Measurements from ENCODE around the gene JOSD2.

JOSD2 gene, protein sequence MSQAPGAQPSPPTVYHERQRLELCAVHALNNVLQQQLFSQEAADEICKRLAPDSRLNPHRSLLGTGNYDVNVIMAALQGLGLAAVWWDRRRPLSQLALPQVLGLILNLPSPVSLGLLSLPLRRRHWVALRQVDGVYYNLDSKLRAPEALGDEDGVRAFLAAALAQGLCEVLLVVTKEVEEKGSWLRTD

DNA sequence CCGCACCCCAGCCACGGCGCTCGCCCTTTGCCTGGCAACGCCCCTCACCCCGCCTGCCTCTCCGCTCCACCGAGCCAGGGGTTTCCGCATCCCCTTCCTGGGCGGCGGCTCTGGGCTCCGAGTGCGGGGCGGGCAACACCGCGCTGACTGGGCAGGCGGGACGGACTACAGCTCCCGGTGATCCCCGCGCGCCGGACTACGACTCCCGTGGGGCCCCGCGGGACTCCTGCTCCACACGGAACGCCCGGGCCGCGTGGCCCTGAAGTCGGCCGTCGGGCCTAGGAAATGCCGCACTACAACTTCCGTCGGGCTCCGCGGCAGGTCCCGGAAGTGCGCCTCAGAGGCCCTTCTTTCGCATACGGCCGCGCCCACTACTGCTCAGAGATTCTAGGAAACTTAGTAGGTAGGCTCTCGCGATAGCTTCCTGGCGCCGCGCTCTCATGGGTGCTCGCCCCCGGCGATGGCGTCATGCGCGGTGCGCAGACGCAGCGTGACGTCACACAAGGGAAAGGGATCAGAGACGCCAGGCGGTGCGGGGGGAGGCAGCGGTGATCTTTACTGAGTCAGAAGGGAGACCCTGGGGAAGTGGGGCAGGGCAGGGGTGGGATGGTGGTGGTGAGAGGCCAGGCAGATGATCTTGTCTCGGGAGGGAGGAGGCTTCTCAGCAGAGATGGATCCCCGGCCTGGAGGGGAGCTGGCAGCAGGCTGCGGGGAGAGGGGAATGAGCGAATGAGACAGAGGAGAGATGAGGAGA lies at the start of gene JOSD2:
Gene JOSD2 (minus strand): TSS at position 123 of the 754 bp plus-strand sequence. CDS start 760 bp downstream, outside the sequence.
- peak; percentile 99 for DNase-seq (ENCODE audit: low read depth)

DNA sequence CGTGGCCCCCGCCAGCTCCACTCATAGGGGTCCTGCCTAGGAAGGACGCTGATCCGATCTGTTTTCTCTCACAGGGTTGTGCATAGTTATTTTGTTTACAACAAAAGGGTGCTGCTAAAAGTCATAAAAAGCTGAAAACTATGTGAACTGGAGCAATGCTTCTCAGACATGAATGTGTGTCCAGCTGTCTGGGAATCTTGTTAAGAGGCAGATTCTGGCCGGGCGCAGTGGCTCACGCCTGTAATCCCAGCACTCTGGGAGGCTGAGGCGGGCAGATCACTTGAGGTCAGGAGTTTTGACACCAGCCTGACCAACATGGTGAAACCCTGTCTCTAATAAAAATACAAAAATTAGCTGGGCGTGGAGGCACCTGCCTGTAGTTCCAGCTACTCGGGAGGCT lies 48.6 kb upstream of the JOSD2 start:
- DNase-seq (ENCODE audit: low read depth): no peak

DNA sequence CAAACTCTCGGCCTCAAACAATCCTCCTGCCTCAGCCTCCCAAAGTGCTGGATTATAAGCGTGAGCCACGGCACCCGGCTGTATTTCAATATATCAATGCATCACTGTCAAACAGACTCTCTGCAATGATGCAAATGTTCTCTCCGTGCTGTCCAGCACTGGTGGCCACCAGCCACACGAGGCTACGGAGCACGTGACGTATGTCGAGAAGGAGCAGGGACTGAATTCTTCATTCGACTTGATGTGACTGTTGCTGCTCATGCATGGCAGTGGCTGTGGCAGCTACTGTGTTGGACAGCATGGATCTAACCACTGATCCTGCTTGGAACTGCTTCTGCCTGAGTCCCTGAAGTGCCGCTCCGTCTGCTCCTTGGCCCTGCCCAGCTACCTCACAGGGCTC lies 47.5 kb upstream of the JOSD2 start:
- DNase-seq (ENCODE audit: low read depth): no peak

GRCh38 chr19:50558039-50558438 lies 47.0 kb upstream of the JOSD2 start:
- DNase-seq (ENCODE audit: low read depth): no peak

GRCh38 chr19:50557009-50557613 lies 46.1 kb upstream of the JOSD2 start:
- no peak for DNase-seq (ENCODE audit: low read depth)

DNA sequence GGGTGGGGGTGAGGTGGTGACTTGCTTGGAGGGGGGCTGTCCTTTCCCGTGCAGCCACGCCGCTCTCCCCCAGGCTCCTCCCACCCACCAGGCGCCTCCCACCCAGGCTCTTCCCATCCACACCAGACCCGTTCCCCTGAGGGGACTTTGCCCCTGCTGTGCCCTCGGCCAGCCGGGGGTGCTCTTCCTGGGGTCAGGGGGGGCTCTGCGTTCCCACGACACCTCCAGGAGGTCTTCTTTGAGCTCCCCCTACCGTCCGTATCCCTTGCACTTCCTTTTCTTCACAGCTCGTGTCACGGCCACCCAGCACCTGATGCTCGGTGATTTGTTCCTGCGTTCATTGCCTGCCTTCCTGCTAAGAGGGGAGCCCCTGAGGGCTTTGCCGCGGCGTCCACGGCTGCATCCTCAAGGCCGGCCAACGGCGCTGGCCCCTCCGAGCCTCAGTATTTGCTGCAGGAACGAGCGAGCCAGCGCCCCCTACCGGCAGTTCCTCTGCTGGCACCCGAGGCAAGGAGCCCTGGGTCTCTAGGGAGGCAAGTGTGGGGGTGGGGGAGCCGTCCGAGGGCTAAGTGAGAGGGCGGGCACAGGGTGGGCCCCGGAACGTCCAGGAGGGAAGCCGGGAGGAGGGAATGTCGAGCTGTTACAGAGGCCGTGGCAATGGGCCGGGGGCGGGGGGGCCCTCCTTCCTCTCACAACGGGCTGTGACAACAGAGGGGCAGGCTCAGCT lies 45.5 kb upstream of the JOSD2 start:
- peak; percentile 27 for DNase-seq (ENCODE audit: low read depth)

DNA sequence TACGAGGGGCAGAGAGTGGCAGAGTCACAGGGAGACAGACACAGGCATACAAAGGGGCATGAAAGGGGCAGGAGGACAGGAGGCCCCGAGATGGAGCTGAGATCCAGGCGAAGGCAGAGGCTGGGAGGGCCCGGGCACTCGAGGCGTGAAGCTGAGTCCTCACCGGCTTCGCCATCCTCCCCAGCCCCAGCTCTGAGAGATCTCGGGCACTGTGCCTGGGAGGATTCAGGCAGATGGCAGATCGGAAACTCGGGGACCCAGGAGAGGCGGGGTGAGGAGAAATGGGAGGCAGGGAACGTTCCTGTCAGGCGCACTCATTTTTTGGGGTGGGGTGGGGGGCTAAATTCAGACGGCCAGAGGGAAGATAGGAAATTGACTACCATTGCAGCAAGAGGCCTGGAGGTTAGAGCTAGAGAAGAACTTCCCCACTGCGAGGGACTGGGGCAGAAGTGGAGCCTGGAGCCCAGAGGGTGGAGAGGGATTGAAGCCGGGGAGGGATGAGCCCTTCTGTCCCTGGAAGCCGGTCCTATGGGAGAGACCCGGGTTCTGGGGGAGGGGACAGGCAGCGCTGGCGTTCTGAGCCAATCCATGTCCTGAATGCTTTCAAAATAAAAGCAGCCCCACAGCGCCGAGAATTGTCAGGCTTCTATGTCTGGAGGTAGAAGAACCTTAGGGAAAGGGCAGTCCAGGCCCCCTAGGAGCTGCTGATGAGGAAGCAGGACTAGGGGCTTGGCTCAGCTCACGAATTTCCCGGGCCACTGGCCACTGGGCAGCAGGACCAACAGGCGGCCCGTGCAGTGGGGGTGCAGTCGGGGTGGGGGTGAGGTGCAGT lies 44.7 kb upstream of the JOSD2 start:
- DNase-seq (ENCODE audit: low read depth): no peak

DNA sequence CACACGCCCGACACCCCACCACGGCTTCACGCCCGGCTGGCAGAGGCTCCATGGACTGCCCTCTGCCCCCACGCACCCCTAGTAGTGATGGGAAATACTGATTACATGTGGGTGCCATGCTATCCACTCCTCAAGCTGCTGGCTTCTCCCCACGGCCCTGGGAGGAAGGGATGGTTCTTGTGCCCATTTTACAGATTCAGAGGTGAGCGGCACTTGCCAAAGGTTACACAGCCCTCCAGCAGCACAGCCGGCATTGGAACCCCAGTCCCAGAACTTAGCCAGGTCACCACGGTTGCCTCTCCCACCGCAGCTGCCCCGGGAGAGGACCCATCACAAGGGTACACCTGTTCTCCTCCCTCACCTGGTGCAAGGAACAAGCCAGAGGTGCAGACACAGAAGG lies 44.0 kb upstream of the JOSD2 start:
- no peak for DNase-seq (ENCODE audit: low read depth)

DNA sequence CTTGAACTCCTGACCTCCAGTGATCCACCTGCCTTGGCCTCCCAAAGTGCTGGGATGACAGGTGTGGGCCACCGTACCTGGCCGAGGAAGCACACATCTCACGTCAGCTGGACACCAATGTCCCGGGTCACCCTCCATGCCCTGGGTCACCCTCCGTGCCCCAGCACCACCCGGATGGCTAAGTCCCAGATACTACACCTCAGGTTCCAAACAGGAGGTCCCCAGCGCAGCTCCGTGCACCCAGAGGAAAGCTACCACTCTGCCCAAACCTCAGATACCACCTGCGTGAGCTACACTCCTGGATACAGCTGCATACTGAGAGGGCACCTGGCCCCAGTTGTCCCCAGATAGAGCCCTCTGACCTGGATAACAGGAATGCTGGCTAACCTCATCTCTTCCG lies 43.2 kb upstream of the JOSD2 start:
- no peak for DNase-seq (ENCODE audit: low read depth)

- DNase-seq (ENCODE audit: low read depth): no peak
Measured at GRCh38 chr19:50553134-50553703, 42.2 kb upstream of the JOSD2 start.

DNA sequence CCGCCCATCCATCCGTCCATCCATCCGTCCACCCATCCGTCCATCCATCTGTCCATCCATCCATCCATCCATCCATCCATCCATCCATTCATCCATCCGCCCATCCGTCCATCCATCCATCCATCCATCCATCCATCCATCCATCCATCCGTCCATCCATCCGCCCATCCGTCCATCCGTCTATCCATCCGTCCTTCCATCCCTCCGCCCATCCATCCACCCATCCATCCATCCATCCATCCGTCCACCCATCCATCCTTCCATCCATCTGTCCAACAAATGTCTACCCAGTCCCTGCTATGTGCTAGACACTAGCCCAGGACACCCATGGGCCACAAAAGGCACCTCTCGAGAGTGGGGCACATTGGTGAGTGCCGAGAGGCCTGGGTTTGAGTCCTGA lies 41.5 kb upstream of the JOSD2 start:
- DNase-seq (ENCODE audit: low read depth): no peak

- no peak for DNase-seq (ENCODE audit: low read depth)
Measured at GRCh38 chr19:50551715-50552187, 40.8 kb upstream of the JOSD2 start.

DNA sequence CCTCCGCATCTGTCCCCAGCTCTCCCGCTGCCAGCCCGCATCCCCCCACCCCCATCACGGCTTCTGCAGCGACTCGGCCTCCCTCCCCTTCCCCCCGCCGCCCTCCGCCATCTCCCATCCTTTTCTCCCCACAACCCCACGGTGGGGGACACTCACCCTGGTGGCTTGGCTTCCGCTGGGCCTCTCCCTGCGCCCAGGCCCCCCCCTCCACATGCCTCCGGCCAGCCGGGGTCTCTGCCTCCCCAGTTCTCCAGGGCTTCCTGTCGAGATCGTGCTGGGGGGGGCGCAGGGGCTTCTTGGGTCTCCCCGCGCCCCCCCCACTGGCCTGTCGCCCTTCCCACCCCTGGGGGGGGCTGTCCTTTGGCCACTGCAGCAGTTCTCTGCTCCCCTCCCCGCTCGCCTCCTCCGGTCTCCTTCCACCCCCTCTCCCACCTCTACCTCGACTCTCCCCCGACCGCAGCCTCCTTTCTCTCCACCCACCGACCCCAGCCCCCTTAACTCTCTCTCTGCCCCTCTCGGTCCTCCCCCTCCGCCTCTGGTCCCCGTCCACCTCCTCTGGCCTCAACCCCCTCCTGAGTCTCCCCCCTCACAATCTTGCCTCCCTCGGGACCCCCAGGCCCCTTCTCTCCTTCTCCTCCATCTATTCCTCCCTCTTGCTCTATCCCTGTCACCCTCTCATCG lies 40.2 kb upstream of the JOSD2 start:
- no peak for DNase-seq (ENCODE audit: low read depth)

DNA sequence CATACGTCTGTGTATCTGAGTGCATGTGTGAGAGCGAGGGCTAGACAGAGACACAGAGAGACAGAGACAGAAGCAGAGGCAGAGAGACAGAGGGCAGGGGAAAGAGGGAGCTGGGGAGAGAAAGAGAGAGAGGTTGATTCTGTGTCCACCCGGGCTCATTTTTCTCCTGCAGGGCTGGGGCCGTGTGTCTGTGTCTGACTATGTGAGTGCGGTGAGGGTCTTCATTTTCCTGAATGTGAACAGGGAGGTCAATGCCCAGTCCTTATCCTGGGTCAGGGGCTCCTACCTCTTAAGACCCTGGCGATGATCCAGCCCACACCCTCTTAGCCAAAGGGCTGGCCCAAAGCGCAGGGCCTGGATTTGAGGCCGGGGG lies 39.6 kb upstream of the JOSD2 start:
- DNase-seq (ENCODE audit: low read depth): no peak

DNA sequence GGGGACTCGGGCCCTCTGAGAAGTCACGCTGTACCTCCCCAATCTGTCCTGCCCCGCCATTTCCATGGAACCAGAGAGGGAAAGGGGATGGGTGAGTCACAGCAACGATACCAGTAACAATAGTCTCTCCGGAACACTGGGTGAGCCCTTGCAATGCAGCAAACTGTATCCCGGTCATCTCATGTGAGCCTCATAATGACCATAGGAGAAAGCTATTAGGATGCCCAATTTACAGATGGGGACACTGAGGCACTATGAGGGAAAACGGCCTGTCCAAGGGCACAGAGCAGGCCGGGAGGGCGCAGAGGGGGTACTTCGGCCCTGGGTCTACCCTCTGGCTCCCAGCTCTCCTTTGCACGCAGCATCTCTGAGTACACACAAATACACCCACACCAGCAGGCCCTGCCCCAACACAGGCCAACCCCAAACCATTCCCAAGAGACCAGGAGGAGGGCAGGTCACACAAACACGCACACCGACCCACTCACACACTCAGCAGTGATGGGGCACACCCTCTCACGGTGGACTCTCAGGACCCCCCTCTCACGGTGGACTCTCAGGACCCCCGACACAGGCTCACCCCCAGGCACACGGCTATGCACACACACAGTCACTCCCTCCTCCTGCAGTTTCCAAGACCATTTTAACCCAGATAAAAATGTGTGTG lies 39.1 kb upstream of the JOSD2 start:
- DNase-seq (ENCODE audit: low read depth): no peak

- no peak for DNase-seq (ENCODE audit: low read depth)
Measured at GRCh38 chr19:50549059-50549926, 38.3 kb upstream of the JOSD2 start.

DNA sequence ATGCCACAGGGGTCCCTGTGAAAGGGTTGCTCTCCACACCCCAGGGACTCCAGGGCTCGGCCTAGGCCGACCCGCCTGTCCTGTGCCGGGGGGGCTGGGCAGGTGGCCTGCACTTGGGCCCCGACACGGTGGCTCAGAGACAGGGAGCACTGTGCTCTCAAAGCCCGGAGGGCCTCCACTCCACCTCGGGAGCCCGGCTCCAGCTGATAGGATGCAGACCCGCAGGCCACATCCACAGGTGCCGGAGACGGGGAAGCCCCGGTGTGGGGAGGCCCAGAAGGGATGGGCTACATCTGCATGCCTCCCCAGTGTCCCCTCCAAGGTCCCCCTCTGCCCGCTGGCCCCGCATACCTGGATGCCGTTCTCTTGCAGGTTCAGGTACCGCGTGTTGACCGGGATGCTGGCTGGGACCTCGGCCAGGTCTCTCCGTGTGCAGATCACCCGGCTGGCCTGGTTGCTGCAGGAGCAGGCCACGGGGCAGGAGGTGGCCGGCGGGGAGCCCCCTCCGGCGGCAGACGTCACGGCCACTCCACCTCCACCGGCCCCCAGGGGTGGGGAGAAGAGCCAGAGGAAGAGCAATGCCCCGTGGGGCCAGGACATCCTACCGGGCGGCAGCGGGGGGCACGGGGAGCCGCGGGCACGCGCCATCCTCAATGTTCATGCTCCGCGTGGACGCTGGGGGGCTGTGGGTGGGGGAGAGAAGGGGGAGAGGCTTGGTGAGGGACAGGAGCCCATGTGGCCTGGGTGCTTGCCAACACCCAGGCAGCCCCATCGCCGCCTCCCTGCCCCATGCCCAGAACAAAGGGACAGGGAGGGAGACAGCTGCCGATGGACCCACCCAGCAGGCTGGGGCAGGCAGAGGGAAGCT lies 37.4 kb upstream of the JOSD2 start:
- no peak for DNase-seq (ENCODE audit: low read depth)
